Choroid plexus epithelial cell (primary cell): ENCODE data around the gene TMEM88.

Experiments used
- DNase-seq: peaks from one replicate; pipeline ENCODE4 v3.0.0-alpha.2; 2010; ENCODE audit warnings: low read depth
- H3K4me3 ChIP-seq: 2 replicates; pipeline ENCODE4 v1.5.1; 2011; ENCODE audit warnings: low read depth, mild to moderate bottlenecking, control low read depth, low read length, moderate library complexity
- TF ChIP-seq, protein P1 (sequence below): conservative IDR thresholded peaks from 2 replicates; pipeline ENCODE4 v1.5.1; 2011; ENCODE audit warnings: low read depth, mild to moderate bottlenecking, control low read depth, inconsistent platforms, low read length, moderate library complexity

The TMEM88 gene

DNA sequence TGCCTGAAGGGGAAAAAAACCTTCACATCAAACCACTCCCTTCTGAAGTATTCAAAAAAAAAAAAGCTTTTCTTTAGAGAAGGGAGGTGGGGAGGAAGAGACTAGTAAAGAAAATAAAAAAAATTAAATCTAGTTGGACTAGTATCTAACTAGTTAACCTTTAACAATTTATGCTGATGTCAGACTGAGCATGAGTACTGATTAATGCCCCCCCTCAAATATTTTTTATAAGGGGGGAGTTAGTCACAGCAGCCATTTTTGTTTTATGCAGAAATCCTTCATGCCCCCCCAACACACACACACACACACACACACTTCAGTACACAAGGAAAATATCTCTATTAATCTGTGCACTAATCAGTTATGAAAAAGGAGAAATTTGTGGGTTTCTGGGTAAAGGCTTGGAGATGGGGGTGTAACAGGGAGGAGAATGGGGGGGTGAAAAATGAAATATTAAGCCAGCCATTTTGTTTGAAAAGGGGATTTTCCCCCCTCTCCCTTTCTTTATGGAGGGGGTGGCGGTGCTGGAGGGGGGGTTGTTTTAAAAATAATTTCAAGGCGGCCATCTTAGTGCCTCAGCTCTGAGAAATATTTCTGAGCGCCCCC is 29.0 kb downstream of the TMEM88 start:
- TF ChIP-seq, protein P1, sequence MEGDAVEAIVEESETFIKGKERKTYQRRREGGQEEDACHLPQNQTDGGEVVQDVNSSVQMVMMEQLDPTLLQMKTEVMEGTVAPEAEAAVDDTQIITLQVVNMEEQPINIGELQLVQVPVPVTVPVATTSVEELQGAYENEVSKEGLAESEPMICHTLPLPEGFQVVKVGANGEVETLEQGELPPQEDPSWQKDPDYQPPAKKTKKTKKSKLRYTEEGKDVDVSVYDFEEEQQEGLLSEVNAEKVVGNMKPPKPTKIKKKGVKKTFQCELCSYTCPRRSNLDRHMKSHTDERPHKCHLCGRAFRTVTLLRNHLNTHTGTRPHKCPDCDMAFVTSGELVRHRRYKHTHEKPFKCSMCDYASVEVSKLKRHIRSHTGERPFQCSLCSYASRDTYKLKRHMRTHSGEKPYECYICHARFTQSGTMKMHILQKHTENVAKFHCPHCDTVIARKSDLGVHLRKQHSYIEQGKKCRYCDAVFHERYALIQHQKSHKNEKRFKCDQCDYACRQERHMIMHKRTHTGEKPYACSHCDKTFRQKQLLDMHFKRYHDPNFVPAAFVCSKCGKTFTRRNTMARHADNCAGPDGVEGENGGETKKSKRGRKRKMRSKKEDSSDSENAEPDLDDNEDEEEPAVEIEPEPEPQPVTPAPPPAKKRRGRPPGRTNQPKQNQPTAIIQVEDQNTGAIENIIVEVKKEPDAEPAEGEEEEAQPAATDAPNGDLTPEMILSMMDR, result no peak
- DNase-seq, result peak; percentile 54

DNA sequence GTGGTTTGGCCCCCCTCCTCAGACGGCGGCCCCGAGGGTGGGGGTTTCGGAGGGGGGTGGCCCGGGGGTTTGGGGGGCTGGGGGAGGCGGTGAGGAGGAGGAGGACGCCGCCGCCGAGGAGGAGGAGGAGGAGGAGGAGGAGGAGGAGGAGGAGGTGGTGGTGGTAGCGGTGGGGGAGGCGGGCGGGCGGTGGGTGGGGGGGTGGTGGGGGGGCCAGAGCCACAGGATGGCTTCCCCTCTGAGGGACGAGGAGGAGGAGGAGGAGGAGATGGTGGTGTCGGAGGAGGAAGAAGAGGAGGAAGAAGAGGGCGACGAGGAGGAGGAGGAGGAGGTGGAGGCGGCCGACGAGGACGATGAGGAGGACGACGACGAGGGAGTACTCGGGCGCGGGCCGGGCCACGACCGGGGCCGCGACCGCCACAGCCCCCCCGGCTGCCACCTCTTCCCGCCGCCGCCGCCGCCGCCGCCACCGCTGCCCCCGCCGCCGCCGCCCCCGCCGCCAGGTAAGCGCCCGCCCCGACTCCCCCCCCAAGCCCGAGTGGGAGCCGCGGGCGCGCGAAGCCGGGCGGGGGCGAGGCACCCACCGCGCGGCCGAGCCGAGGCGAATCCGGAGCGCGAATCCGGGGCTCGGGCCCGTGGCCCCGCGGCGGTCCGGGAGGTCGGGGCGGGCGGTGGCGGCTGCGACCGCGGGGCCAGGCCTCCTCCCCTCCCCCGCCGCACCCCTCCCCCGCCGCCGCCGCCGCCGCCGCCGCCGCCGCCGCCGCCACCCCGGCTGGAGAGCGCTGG is 29.9 kb downstream of the TMEM88 start:
- TF ChIP-seq, protein P1, result no peak
- no peak for DNase-seq
- H3K4me3 ChIP-seq, result peak overlapping the region; percentile 86

More for the DNA sequence above, 29.0 kb downstream of the TMEM88 start:
- peak overlapping the region; percentile 86 for H3K4me3 ChIP-seq

DNA sequence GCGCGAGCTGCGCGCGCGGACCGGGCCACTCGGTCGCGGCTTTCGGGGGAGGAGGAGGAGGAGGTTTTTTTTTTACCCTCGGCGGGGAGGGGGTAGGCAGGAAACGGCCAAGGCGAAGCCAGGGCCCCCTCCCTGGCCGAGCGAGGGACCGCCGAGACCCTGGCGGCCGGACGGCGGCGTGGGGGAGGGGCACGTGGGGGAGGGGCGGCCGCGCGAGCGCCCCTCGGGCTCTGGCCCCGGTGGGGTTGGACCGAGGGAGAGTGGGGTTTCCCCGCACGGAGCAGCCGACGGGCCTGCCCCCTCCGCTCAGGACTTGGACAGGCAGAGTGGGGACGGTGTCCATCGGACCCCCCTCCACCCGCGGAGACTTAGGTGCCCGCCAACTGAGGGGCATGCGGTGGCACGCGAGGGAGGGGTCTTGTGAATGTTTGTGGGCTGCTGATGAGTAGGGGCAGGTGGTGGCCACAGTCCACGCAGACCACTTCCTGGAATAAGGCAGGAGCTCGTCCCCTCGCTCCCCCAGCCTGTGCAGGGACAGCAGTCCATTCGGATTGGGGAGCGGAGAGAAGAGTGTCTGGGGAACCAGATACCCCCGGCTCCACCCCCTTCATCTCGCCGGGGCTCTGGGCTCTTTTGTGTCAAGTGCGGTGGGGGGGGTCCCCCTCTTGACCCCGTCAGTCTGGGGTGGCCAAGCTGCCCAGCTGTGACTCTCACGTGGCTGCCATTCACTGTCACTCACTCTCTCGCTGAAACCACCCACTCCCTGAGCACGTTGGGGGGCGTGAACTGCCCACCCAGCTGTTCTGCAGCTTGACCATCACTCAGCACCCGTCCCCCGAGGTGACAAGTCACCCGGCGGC is 30.7 kb downstream of the TMEM88 start:
- peak overlapping the region; percentile 86 for H3K4me3 ChIP-seq
- TF ChIP-seq, protein P1, result no peak
- peak; percentile 27 for DNase-seq

DNA sequence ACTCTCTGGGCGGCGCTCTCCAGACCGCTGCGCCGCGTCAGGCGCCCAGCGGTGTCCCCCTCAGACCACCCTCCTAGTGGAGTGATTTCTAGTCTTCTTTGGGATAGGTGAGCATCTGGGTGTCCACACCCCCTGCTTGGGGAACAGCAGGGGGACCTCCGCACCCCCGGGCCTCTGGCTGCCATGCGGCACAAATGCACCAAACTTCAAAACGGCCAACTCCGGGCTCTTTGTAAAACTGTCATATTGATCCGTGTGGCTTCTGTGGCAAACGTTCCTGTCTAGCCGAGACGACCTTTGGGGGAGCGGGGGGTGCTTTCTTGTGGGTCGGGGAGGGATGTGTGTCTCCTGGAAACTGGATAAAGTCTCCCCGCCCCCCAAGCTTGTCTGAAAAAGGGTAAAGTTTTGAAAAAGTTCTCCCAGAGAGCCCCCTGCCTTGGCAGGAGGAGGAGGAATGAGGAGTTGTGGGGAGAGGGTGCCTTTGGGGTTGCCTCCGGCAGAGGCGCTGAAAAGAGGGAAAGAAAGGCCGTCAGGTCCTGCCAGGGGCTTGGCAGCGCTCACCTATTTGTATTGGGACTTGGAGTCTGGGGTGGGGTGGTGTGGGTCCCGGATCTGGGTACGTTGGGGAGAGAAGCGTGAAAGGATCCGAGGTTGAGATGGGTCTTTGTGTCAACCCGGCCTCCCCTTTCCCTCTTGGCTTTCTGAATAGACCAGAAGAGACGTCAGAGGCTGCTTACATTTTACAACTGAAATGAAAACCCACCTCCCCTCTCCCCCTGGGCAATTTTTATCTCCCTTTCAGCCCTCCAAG is 31.6 kb downstream of the TMEM88 start:
- DNase-seq, result peak; percentile 28
- peak overlapping the region; percentile 86 for H3K4me3 ChIP-seq
- TF ChIP-seq, protein P1, result peak; percentile 25

DNA sequence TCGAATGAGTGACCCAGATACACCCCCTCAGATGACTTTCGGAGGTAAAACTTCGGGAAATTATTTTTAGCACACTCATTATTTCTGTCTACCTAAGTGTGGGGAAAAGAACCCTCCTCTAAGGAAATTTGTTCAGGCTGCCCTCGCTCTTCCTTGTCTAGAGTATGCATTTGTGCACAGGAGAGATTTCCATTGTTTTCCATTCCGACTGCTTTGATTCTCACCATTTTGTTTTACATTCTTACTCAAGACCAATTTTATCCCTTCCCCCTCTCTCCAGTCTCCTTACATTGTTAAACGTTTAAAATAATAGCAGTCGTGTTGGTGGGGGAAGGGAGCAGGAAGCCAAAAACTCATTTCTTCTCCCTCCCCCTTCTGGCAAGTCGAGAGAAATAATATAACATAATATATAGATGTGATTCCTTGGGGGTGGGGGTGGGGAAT is 32.2 kb downstream of the TMEM88 start:
- H3K4me3 ChIP-seq, result peak overlapping the region; percentile 86
- no peak for DNase-seq
- TF ChIP-seq, protein P1, result peak; percentile 20

DNA sequence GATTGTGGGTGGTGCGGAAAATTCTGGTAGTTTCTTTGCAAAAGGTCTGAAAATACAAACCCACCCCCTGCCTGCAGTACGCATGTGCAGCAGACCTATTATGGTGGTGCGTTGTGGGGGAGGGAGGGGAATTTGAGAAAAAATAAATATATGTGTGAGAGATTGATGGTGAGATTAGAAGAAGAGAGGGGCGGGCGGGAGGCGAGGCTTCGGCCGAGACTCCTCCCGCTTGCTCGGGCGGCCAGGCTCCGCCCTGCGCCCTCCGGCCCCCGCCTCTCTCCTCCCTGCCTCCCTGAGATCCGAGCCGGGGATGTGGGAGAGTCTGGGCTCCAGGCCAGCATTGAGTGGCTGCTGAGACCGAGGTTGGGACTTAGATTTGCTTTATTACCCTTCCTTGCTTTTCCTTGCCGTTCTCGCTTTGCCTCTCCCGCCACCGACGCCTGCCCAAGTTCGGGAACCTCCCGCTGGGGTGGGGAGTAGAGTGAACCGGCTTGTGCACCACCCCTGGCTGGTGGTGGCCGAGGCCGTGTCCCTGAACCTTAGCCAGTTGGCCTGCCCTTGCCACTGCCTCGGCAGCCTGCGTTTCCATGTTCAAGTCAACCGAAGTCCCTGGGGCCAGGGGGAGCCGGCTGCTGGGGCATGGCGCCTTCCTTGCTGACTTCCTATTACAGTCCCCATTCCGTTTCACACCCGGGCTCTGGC is 32.8 kb downstream of the TMEM88 start:
- H3K4me3 ChIP-seq, result peak overlapping the region; percentile 86
- TF ChIP-seq, protein P1, result no peak
- DNase-seq, result peak; percentile 99
